GM19328 (cell line): Measurements from ENCODE around the gene BMPER.

Experiments used
- ATAC-seq: cut with Tn5 transposase; IDR thresholded peaks from one replicate; pipeline ENCODE4 v1.9.1; 2021; ENCODE audit warnings: mild to moderate bottlenecking, moderate library complexity; ENCODE audit not compliant: unreplicated experiment

Gene BMPER

DNA sequence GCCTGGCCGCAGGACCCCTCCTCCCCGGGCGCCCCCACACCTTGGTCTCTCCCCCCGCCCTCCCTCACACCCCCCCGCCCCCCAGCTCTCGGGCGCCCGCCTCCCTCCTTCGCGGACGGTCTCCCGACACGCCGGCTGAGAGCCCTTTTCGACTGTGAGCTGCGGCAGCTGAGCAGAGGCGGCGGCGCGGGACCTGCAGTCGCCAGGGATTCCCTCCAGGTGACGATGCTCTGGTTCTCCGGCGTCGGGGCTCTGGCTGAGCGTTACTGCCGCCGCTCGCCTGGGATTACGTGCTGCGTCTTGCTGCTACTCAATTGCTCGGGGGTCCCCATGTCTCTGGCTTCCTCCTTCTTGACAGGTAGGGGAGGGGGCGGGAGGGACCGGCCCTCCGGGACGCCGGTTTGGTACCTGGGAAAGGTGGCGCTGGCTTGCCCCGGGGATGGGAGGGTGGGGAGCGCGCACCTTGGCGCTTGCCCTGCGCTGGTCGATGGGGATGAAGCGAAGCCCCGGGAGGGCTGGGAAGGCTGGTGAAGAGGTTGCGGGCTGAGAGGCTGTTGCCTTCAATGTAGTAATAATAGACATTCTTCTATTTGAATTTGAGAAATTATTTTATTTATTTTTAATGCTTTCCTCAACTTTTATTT, at the start of gene BMPER:
Gene BMPER, plus strand, starts transcription at position 151 of the 644 bp plus-strand sequence. Its CDS starts 75 bp downstream, at position 226.
- ATAC-seq: no peak

DNA sequence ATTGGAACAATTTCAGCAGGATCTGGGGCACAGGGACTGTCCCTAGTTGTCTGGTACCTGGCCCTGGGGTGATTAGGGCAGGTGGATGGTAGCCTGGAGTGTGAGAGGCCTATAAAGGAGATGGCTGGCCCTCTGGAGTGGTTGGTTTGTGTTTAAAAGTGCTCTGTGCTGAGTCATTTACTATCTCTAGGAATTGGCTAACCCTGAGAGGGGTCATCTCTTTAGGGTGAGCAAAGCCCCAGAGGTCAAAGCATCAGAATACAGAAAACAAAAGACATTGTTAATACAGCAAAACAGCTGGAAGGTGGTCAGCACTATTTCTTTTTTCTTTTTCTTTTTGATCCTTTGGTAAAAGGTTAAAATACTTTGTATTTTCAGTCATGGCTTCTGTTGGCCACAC, 43.4 kb upstream of the BMPER start:
- ATAC-seq: no peak

DNA sequence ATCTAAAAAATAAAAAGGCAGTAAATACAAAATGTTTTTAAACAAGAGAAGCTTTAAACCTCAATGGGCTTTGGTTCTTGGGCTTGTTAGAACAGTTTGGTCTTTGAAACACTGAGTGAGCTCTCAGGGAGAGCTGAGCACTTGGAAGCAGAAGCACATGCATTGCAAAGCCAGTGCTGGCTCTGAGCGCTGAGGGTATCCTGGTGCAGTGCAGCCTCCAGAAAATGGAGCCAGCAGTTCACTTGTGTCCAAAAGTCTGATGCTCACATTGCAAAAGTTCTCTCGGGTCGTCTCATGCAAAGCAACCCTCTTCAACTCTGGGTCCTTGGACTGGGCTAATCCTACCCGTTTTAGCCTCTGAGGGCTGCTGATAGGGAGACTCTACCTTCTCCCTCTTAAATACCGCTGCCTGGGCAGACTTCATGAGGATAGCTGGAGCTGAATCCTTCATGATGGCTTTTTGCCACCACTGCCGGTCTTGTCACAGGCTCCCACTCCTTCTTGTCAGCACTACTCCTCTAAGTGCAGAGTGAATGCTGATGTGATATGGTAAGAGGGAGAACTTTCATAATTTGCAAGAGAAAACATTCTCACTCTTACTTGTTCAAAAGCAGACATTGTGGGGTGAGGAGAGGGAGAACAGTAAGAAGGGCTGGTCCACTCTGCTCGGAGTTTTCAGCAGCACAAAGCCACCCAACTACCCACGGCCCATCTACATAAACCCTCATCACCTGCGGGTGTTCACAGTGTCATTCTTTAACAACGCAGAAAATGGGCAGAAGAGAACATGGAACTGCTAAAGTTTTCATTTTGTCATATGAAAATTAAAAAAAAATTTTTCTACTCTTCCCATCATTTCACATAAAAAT, 42.2 kb upstream of the BMPER start:
- no peak for ATAC-seq

DNA sequence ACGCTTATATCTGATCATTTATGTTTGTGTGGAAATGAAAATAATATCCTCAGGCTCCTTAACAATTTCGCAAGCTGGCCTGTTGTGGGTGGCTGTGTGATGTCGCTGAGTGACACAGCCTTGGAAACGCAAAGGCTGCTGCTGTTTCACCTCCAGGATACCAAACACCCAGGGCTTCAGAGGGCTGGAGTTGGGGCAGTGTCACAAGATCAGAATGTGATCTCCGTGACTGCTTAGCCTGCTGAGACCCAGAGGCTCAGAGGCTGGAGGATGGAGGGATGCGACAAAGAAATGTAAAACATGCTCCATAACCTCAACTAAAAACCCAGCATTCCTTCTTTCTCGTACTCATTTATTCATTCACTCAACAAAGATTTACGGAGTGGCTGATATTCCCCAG, 37.2 kb upstream of the BMPER start:
- ATAC-seq: no peak

DNA sequence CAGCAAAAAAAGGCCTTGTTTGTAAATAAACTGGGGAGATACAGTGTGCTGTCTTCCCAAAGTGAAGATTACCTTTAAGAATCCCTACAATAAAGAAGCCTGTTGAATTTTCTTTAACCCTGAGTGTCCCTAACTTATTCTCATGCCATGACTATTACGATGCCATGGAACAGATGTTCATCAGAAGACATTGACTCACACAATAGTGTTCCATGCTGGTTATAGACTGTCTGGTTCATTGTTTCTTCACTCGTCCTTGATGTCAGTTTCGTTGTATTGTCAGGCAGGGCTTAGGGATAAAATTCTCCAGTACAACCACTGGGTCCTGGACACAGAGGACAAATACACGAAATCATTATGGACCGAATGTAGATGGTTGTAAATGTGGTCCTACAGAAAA, 36.2 kb upstream of the BMPER start:
- no peak for ATAC-seq

DNA sequence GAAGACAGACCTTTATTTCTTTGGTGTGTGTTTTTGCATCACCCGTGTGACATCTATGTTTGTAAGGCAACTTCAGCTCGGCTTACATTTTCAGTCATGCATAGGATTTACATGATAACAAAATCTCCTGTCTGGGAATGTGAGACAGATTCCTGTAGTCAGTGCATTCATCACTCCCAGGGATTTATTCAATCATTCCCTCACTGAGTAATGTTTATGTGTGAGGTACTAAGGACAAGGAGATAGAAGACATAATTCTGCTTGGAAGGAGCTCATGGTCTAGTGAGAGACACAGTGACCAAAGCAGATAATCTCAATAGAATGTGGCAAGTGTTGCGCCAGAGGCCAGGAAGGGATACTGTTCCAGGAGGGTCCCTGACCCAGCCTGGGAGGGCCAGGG, 35.2 kb upstream of the BMPER start:
- no peak for ATAC-seq

DNA sequence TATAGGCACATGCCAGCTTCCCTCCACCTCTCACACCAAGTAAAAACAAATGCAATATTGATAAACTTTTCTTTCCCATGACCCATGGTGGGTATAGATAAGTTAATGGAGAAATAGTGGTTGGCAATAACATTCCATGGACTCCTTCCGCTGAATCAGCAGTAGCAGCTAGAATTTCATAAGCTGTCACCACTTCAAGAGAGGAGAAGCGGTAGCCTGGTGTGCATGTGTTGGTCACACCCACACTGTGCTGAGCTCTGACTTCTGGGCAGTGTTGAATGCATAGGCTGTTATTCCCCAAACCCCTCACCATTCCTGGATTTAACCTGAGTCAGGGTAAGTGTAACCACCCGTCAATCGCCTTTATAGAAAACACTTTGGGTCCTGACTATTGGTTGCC, 32.5 kb upstream of the BMPER start:
- ATAC-seq: no peak

DNA sequence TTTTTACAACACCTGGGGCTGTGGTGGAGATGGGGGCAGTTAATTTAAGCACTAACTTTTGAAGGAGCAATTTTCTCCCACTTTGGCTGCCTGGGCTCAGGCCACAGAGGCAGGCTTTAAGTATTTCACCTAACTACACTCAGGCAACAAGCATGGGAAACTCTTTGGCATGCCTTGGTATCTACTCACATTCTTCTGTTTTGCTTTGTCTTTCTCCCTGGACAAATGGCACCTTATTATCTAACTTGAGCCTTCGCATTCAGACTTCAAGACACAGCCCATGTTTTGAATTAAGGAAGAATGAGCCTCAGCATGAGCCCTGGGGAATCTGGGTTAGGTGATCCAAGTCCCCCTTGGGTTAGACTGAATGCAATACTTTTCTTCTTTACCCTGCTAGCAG, 31.8 kb upstream of the BMPER start:
- no peak for ATAC-seq

DNA sequence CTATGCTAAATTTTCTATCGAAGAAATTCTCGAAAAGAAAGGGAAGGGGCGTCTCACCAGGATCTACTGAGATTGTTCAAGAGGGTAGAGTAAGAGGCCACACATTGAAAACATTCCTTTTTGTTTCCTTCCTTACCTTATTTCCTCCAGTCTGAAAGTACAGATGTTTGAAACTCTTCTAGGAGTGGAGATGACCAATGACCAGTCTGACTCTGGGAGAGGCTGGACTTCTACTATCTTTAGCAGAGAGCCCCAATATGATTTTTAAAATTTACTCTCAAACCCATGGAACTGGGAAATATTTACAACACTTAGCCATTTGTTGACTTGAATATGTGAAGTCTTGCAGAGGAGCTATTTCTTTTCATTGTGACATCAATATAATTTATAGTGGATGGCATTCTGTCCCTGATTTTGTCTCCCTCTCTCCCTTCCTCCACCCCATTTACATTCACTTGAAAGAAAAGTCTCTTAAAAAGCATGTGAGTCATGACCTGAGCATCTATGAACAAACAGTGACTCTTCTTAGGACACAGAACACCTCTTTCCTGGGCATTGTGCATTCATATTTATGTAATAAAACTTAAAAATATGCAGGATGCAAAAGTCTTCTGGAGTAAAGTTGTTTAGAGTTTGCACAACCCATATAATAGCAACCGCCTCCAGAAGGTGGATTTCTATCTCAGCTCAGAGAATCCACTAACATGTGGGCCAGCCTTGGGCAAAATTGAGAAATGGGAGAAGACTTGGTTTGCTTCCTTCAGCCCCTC, 31.2 kb upstream of the BMPER start:
- ATAC-seq: no peak

DNA sequence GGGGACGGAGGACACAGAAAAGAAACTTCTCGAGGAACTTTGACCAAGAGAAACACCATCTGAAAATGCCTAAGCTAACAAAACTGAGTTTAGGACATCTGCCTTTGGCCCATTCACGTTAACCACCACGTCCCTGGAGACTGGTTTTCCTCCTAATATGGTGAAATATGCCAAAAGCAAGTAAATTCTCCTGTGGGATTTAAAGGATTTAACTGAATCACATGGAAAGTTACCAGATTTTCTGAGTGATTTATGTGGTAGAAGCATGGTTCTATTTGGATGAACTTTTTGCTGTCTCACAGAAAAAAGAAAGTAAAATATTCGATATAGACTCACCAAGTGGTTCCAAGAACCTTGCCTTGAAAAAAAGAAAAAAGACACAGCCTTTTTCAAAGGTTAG, 30.4 kb upstream of the BMPER start:
- no peak for ATAC-seq

DNA sequence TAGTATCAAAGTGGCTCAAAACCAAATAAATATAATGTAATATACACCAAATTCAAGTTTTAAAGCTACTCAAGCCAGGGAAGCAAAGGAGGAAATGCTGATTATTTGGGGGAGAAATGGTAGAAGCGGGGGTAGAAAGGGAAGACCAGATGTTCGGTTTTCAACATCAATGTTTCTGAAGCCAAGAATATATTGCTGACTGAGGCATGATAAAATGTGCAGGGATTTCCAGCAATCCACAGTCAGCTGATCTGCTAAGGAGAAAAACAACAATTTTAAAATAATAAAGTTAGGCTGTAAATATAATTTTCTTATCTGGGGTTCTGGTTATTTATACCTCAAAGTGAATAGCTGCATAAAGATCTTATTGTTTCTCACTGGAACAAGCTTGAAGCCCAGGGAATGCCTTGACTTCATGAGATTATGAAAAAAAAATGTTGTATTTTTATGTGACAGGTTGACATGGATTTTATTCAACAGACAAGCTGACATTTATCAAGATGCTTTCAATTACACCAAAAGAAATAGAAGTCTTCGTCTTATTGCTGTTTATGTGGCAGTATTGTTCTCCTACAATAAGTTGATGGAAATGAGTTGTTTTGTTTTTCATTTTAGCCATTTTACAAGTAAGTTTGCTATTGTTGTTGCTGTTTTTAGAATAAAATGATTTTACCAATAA, 28.6 kb upstream of the BMPER start:
- no peak for ATAC-seq

DNA sequence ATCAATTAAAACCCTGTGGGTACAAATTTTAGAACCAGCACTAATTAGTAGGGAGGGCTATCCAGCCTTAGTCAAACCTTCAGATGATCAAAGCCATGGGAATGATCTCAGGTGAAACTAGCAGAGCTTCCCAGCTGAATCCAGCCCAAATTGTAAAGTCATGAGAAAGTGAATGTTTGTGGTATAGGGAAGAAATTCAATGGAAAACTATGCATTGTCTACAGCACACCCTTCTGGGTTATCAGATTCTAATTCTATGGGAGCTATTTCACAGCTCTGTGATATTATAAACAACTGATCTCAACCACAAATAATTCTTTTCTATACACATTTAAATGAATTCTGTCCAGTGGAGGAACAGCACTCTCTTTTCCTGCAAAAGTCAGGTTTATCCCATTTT, 24.6 kb upstream of the BMPER start:
- no peak for ATAC-seq

DNA sequence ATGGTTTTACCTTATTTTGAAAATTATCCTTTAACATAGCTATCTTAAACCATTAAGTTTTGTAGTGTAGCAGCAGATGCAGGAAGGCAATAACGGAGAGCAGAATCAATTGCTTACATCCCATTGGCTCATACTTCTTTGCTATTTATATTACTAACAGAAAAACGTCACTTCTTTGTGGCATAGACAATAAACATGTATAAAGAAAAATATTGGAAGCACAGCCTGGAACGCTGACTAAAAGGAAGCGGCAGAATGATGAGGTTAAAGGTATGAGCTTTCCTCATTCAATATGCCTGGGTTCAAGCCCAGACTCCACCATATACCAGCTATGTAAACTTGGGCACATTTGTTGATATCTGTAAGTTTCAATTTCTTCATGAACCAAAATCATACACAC, 24.0 kb upstream of the BMPER start:
- ATAC-seq: no peak

DNA sequence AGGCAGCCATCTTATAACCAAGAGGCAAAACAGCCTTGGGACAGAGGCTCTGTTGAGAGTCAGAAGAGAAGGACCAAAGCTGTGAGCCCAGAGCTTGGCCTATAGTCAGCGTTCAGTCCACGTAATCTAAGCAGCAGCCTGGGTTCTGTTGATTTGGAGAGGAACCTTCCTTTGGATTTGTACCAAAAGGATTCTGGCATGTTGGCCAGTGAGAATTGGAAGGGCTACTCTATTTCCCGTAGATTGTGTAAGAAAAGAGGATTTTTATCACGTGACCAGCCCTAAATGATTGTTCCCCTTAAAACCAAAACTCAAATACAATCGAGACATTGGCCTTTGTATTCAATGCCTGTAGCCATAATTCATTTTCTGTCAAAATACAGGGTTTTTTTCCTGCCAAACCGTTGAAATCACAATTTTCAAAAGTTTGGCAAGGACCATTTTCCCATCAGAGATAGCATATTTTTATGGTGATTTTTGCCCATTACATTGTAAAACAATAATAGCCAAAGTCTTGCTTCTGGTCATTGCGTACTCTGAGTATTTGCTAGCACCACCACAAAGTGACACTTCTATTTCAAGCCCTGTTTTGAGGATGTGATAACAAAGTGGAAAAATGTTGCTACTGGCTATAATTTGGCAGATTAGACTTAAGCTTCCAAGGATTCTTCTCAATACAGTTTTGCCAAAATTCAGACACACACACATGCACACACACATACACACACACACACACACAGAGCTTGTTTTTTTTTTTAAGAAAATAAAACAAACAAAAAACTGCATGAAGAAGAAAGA, 23.1 kb upstream of the BMPER start:
- no peak for ATAC-seq

DNA sequence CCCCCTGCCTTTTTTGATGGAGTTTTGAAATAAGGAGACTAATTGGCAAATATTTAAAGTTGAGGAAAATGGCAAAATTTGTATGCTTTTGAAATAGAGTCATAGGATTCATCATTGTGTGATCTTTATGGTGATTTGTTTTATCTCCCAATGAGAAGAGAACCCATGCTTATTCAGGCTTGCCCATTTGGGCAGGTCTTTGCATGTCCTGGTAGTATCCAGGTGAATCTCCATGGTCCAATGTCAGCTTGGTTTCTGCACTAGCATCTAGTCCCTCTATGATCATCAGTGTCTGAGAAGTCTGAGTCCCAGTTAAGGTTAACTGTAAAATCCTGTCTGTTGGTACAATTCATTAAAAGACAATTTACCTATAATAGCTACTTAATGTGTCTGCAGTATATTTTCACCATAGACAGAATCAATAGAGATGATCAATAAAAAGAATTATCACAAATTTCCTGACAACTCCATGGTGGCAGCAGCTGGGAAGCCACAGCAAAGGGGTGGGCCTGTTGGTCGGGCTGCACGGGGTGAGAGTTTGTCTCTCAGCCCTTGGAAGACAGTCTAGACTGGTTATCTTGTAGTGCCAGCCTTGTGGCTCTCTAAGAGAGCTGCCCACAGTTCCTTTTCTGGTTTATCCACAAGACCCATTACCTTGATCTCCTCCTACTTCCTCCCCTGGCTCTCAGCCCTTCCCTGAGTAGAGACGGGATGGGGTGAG, 22.2 kb upstream of the BMPER start:
- ATAC-seq: no peak

DNA sequence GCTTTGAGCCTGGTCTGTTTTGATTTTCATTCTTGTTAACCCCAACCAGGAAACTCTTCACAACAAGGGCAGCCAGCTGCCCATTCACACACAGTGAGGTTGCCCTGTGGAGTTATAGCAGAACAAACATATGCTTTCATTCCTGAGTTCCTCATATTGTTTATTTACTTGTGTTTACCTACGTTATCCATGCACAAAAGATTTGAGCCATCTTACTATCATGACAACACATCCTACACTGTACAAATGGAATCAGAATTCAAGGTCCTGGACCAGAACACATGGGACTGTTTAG, 21.7 kb upstream of the BMPER start:
- no peak for ATAC-seq

DNA sequence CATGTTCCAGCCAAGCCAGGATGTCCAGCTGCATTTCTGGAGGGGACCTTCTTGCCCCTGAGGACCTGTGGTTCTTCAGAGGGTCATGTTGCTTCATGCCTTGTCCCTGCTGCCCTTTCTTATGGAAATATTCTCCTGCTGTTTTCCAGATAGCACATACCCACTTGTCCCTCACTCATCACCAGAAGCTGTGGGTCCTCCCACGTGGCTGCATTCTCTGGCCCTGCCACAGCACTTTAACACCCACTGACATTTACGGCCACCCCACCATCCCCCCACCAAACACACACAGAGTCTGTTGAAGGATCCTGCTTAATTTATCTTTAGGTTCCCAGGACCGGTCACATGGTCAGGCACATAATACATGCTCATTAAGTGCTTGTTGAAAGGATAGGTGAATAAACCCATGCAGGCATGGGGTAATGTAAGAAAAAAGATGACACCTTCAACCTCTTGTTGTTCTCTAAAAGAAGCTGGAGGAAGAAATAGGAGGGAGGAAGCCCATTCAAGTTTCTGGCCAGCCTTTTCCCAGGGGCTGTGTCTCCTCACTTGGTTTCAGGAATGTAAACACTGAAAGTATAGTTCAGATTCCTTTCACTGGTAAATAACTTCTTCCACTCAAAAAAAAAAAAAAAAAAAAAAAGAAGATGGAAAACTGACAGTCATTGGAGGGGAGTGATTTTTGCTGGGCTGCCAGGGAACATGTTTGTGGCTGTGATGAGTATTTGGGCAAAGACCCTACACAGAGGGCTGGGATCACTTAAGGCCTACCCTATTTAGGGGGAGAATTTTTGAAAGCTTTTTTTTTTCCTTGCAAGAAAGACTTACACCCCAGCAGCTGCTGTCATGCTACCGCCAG, 19.8 kb upstream of the BMPER start:
- ATAC-seq: no peak

DNA sequence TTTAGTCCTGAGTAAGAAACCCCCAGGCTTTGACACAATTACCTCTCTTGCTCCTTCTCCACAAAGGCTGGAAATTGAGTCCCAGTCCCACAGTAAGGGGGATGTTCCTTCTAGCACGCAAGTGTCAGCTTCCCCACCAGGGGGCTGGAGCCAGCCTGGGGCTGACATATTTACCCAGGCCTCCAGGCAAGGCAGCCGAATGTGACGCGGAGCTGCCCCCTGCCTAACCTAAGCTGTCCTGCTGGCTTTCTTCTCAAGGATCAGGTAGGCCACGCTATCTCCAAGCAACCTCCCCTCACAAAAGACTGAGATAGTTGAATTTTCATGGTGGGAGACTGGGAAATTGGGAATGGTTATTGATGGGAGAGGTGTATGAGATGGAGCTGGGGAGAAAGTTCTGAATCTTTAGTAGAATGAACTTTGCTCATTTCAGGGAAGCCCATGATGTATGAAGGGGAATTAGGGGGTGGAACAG, 19.2 kb upstream of the BMPER start:
- no peak for ATAC-seq
